Measurements from ENCODE around the gene SLC15A4. TPM values are rescaled to one million over a fixed set of nuclear protein-coding genes. Genes with fewer than 3 reads are reported as not detected.
"Not testable (repeated sequence)": the region's sequence is repeated elsewhere in the genome, so short reads cannot be mapped to it uniquely, and the experiment has no call there.

Gene SLC15A4
- total and polyA plus RNA-seq, 2 donors (not counting 3 experiments of a cell fraction or from before 2014, with no cell fraction given): 19.6 to 24.5 TPM

GRCh38 chr12:128806573-128806972, 17.2 kb downstream of the SLC15A4 start:
- FAIRE-seq (no peak), DNase-seq (ENCODE audit: low read depth, low spot score) (no peak)
- H3K9me1 ChIP-seq (replicated peaks; ENCODE audit: control insufficient read depth, extremely low read depth, insufficient read depth, low read length): no peaks in the 10 kb centered on the region
- H4K20me1 ChIP-seq (replicated peaks; ENCODE audit: control insufficient read depth, extremely low read depth, insufficient read depth, low read length): no peaks in the 10 kb centered on the region
- no peaks in the 10 kb centered on the region for H3K9me3 ChIP-seq (replicated peaks; ENCODE audit: control insufficient read depth, insufficient read depth, low read length)
- H3K9ac ChIP-seq (replicated peaks; ENCODE audit: extremely low read depth, insufficient read depth, low read length): no peak overlapping the region
- dilution Hi-C loops (cut with MboI; ENCODE audit: extremely low pct_ligation_motif_present, low sequenced_read_pairs) (no loop called here), intact Hi-C loops (cut with micrococcal nuclease) (no loop called here)
- H3K36me3 ChIP-seq (ENCODE audit: control insufficient read depth in 2 of 2, extremely low read depth in 1 of 2, insufficient read depth in 2 of 2, low read length in 2 of 2): peaks cover 7 to 15% of the 10 kb centered on the region in 2 experiments
- no peak overlapping the region for H3K4me3 ChIP-seq (replicated peaks in 1 of 3; ENCODE audit: insufficient read depth in 1 of 3, low read depth in 1 of 3, low read length in 3 of 3)
- no peak overlapping the region for H3K27ac ChIP-seq (ENCODE audit: insufficient read depth, low read depth, low read length)
- ChIA-PET CTCF (no interaction called here), POLR2A (no interaction called here)
- BruUV-seq (replicated peaks): no TSS peak
- no peaks in the 10 kb centered on the region for H3K27me3 ChIP-seq (ENCODE audit: control insufficient read depth in 2 of 2, insufficient read depth in 2 of 2, low read length in 2 of 2)
- H3K4me2 ChIP-seq (ENCODE audit: insufficient read depth, low read length): no peak overlapping the region
- peaks cover 40% of the 10 kb centered on the region for H3K79me2 ChIP-seq (ENCODE audit: control insufficient read depth, insufficient read depth, low read length)
- H2AFZ ChIP-seq (ENCODE audit: low read depth, low read length): no peak overlapping the region
- H3K4me1 ChIP-seq (ENCODE audit: control insufficient read depth, extremely low read depth, insufficient read depth, low read length): peaks cover 14% of the 10 kb centered on the region
- no peak for TF ChIP-seq POLR2AphosphoS5 (IDR thresholded peaks at IDR 0.05; ENCODE audit: insufficient read depth, low read depth, low read length)
- TF ChIP-seq MYC (IDR thresholded peaks at IDR 0.05; ENCODE audit: low read depth, low read length): no peak
- no peak for TF ChIP-seq POLR2A (IDR thresholded peaks at IDR 0.05; ENCODE audit: low read depth, low read length)
- TF ChIP-seq EZH2 (IDR thresholded peaks at IDR 0.05; ENCODE audit: borderline replicate concordance, low read depth, low read length, severe bottlenecking): no peak
- no peak for TF ChIP-seq FOS (IDR thresholded peaks at IDR 0.05; ENCODE audit: borderline replicate concordance, insufficient read depth, low read length)

GRCh38 chr12:128805406-128805805, 18.4 kb downstream of the SLC15A4 start:
- peaks cover 39% of the 10 kb centered on the region for H3K79me2 ChIP-seq (ENCODE audit: control insufficient read depth, insufficient read depth, low read length)
- DNase-seq (ENCODE audit: low read depth, low spot score); POLR2A ChIA-PET; H3K9ac ChIP-seq (replicated peaks; ENCODE audit: extremely low read depth, insufficient read depth, low read length); H3K4me3 ChIP-seq (replicated peaks in 1 of 3; ENCODE audit: insufficient read depth in 1 of 3, low read depth in 1 of 3, low read length in 3 of 3); FAIRE-seq; BruUV-seq (replicated peaks); dilution Hi-C loops (cut with MboI; ENCODE audit: extremely low pct_ligation_motif_present, low sequenced_read_pairs); H3K27me3 ChIP-seq (ENCODE audit: control insufficient read depth in 2 of 2, insufficient read depth in 2 of 2, low read length in 2 of 2); H4K20me1 ChIP-seq (replicated peaks; ENCODE audit: control insufficient read depth, extremely low read depth, insufficient read depth, low read length); H3K9me1 ChIP-seq (replicated peaks; ENCODE audit: control insufficient read depth, extremely low read depth, insufficient read depth, low read length); H3K9me3 ChIP-seq (replicated peaks; ENCODE audit: control insufficient read depth, insufficient read depth, low read length); intact Hi-C loops (cut with micrococcal nuclease); H3K27ac ChIP-seq (ENCODE audit: insufficient read depth, low read depth, low read length); H2AFZ ChIP-seq (ENCODE audit: low read depth, low read length); H3K4me2 ChIP-seq (ENCODE audit: insufficient read depth, low read length): not testable (repeated sequence)
- H3K4me1 ChIP-seq (ENCODE audit: control insufficient read depth, extremely low read depth, insufficient read depth, low read length): peaks cover 20% of the 10 kb centered on the region
- CTCF ChIA-PET: interaction anchor here (1.0 kb wide), 1 partner anchor 17 kb away, joined by 3 read pairs; no protein-coding TSS in a partner anchor
- H3K36me3 ChIP-seq (ENCODE audit: control insufficient read depth in 2 of 2, extremely low read depth in 1 of 2, insufficient read depth in 2 of 2, low read length in 2 of 2): peaks cover 7 to 16% of the 10 kb centered on the region in 2 experiments

Measured in endothelial cell of umbilical vein (primary cell).